NCI-H524 treated with DMSO at 0.1 percent for 48 hours (cell line): ENCODE results near the gene TCAF2.
"Not testable (repeated sequence)": the region's sequence is repeated elsewhere in the genome, so short reads cannot be mapped to it uniquely, and the experiment has no call there.

Source experiments
- DNase-seq: peaks from one replicate; lab custom pipeline; 2025; lab: John Stamatoyannopoulos, UW

Gene TCAF2

GRCh38 chr7:143620646-143621045, at the start of gene TCAF2:
Gene TCAF2, plus strand, starts transcription at chr7:143620974.
- DNase-seq, result not testable (repeated sequence)

GRCh38 chr7:143571501-143571900, 49.3 kb upstream of the TCAF2 start, which contains the start of gene CTAGE15:
Gene CTAGE15, plus strand, starts transcription at chr7:143571801. Its CDS starts 17 bp downstream, at chr7:143571818.
- DNase-seq, result not testable (repeated sequence)

GRCh38 chr7:143588183-143588582, 32.6 kb upstream of the TCAF2 start:
- not testable (repeated sequence) for DNase-seq

GRCh38 chr7:143589897-143590296, 30.9 kb upstream of the TCAF2 start:
- DNase-seq, result not testable (repeated sequence)

GRCh38 chr7:143598086-143598485, 22.7 kb upstream of the TCAF2 start:
- DNase-seq, result not testable (repeated sequence)

- DNase-seq, result not testable (repeated sequence)
These were observed 17.2 kb upstream of the TCAF2 start for GRCh38 chr7:143603549-143603948.

GRCh38 chr7:143606088-143606487, 14.7 kb upstream of the TCAF2 start:
- DNase-seq, result not testable (repeated sequence)

- DNase-seq, result not testable (repeated sequence)
These were observed 5.2 kb upstream of the TCAF2 start for GRCh38 chr7:143615545-143615944.

GRCh38 chr7:143617204-143617603, 3.6 kb upstream of the TCAF2 start:
- DNase-seq, result not testable (repeated sequence)

- DNase-seq, result not testable (repeated sequence)
These were observed 716 bp upstream of the TCAF2 start for GRCh38 chr7:143620058-143620457.

GRCh38 chr7:143621175-143621574, 401 bp downstream of the TCAF2 start:
- DNase-seq, result not testable (repeated sequence)

GRCh38 chr7:143622130-143622529, 1.4 kb downstream of the TCAF2 start:
- not testable (repeated sequence) for DNase-seq

GRCh38 chr7:143630653-143631052, 9.9 kb downstream of the TCAF2 start:
- not testable (repeated sequence) for DNase-seq

GRCh38 chr7:143632506-143632905, 11.7 kb downstream of the TCAF2 start:
- DNase-seq, result not testable (repeated sequence)

GRCh38 chr7:143633013-143633618, 12.3 kb downstream of the TCAF2 start:
- not testable (repeated sequence) for DNase-seq

- not testable (repeated sequence) for DNase-seq
These were observed 14.8 kb downstream of the TCAF2 start for GRCh38 chr7:143635364-143636240.

- not testable (repeated sequence) for DNase-seq
These were observed 18.6 kb downstream of the TCAF2 start for GRCh38 chr7:143639372-143639771.

GRCh38 chr7:143640528-143641189, 19.9 kb downstream of the TCAF2 start:
- not testable (repeated sequence) for DNase-seq

- not testable (repeated sequence) for DNase-seq
These were observed 25.8 kb downstream of the TCAF2 start for GRCh38 chr7:143646598-143646997.

GRCh38 chr7:143649902-143650301, 29.1 kb downstream of the TCAF2 start:
- not testable (repeated sequence) for DNase-seq

GRCh38 chr7:143650447-143650846, 29.7 kb downstream of the TCAF2 start:
- DNase-seq, result not testable (repeated sequence)
